Renal cortical epithelial cell (primary cell): Measurements from ENCODE around the gene EML3. TPM values are rescaled to one million over a fixed set of nuclear protein-coding genes. Genes with fewer than 3 reads are reported as not detected.
"Not testable (repeated sequence)": the region's sequence is repeated elsewhere in the genome, so short reads cannot be mapped to it uniquely, and the experiment has no call there.

Experiments
- DNase-seq: peaks from one replicate; pipeline ENCODE4 v3.0.0-alpha.2; 2011; ENCODE audit warnings: low read depth
- total RNA-seq: library from RNA; depleted of rRNA; stranded (reverse); fragments of >200 nt; gene quantifications from 2 replicates; pipeline ENCODE4 v1.2.3, GENCODE V29; 2014

The EML3 gene
- total RNA-seq, 1 donor from 2014 or later: 29.7 TPM

GRCh38 chr11:62571493-62571892 is 41.1 kb downstream of the EML3 start:
- DNase-seq: not testable (repeated sequence)

DNA sequence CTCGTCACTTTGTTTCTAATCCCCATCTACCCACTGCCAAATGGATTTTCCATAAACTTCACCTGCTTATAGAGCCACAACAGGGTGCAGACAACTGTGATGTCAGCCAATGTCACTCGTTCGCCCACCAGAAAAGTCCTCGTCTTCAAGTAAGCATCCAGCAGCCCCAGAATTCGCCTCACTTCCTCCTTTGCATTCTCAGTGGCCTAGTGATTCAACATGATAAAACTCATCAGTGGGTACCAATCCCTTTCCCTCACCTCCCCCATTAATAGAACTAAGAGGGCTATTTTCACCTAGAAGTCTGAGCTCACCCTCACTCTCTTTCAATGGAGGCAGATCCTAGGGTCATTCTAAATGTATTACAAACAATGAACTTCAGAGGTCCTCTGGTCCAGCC is 41.7 kb downstream of the EML3 start:
- DNase-seq: not testable (repeated sequence)

- DNase-seq: no peak
These were observed 43.0 kb downstream of the EML3 start for GRCh38 chr11:62569611-62570010.

DNA sequence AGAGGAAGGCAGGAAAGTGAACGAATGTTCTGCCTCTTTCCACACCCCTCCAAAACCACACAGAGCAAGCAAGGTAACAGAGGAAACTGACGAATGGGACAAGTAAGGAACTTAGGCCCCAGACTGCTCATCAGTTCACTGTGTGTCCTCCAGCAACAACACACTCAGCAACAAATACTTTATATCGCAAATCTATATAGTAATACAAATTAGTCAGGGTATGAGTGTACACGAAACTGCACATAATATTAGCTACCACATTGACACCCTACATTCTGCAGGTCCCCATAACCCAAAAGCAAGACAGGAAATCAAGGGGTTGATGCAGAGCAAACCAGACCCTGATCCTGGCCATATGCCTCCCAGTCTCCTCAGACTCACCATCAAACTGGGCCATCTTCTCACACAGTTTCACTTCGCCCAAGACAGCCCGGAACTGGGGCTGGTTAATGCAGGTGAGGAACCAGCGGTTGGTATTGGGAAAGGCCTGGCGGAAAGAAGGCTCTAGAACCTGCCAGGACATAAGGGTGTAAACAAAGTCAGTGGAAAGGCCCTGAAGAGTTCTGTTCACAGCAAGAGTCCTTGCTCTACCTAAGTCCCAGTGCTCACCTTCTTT is 45.4 kb downstream of the EML3 start:
- DNase-seq: no peak

- DNase-seq: no peak
These were observed 46.3 kb downstream of the EML3 start for GRCh38 chr11:62566247-62566646.

DNA sequence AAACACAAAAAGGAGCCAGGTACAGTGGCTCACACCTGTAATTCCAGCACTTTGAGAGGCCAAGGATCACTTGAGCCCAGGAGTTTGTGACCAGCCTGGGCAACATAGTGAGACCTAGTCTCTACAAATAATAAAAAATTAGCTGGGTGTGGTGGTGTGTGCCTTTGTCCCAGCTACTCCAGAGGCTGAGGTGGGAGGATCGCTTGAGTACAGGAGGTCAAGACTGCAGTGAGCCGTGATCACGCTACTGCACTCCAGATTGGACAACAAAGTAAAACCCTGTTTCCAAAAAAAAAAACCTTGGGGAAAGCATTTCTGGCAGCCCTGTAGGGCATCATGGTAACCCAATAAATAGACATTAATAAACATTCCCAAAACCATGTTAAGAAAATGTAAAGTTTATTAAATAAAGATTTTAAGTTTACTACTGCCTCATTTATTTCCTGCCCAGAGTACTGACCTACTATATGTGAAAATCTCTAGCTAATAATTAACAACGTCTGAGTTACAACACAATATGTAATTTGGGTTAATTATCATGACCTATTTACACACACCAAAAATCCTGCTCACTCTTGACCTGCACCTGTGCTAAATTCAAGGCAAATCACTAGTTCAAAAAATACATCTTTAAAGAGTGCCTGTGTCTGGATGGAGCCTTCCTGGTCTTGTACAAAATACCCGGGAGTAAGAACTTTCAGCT is 47.3 kb downstream of the EML3 start:
- no peak for DNase-seq

GRCh38 chr11:62561677-62562230 is 50.8 kb downstream of the EML3 start:
- DNase-seq: not testable (repeated sequence)

DNA sequence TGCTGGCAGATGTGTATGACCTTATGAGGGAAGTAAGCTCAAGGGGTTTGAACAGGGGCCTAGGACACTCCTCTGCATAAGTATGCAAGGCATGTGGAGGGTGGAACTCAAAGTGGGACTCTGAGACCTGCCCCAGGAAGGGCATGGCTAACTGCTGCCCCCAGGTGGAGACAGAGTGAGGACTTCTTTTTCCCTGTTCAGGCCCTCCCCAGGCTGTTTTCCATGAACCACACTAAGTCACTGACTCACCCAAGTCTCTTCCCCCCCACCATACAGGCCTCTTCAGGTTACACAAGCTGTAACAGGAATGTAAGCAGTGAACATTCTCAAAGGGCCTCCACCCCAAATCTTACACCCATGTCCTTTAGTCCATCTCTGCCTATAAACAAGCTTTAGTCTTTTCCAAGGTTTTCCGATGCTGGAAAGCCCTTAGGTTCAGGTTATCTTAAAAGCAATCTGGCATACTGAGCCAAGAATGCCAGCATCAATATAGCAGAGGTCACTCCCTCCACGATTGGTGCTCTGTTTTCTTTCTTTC is 51.9 kb downstream of the EML3 start:
- peak; percentile 97 for DNase-seq

GRCh38 chr11:62559626-62560025 is 52.9 kb downstream of the EML3 start:
- not testable (repeated sequence) for DNase-seq

- DNase-seq: no peak
These were observed 53.4 kb downstream of the EML3 start for GRCh38 chr11:62559204-62559603.

- no peak for DNase-seq
These were observed 53.9 kb downstream of the EML3 start for GRCh38 chr11:62558669-62559068.

- no peak for DNase-seq
These were observed 55.5 kb downstream of the EML3 start for GRCh38 chr11:62556875-62557631.

GRCh38 chr11:62556108-62556874 is 56.3 kb downstream of the EML3 start:
- peak; percentile 95 for DNase-seq

GRCh38 chr11:62555464-62556107 is 57.0 kb downstream of the EML3 start:
- DNase-seq: peak; percentile 54

DNA sequence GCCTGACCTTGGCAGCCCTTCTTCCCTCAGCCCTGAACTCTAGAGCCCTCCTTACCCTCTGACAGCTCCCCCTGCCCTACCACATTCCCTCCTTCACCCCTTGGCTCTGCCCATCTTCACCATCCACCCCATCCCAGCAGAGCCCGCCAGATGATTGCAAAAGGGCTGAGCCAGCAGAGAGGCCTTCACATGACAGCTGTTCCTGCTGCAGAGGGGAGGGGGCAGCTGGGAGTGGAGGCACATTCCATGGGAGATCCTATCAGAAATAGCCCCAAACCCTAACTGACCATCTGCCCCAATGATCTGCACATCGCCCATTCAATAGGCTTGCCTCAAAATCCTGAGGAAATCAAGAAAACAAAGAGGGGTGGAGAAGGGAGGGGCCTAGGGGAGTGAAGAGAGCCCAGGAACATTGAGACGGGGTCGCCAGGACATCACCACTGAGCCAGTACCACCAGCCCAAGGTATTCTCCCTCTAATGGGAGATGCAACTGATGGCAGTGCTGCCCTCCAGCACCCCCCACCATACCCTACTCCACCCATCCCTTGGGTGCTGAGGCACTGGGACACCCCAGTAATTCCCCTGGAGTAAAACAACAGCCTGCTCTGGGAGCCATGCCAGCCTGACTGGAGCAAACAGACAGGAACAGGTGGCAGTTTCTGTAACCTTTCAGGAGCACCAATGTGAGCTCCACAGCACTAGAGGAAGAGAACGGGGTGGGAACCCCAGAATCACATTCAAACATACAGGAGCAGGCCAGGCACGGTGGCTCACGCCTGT is 58.0 kb downstream of the EML3 start:
- DNase-seq: no peak

DNA sequence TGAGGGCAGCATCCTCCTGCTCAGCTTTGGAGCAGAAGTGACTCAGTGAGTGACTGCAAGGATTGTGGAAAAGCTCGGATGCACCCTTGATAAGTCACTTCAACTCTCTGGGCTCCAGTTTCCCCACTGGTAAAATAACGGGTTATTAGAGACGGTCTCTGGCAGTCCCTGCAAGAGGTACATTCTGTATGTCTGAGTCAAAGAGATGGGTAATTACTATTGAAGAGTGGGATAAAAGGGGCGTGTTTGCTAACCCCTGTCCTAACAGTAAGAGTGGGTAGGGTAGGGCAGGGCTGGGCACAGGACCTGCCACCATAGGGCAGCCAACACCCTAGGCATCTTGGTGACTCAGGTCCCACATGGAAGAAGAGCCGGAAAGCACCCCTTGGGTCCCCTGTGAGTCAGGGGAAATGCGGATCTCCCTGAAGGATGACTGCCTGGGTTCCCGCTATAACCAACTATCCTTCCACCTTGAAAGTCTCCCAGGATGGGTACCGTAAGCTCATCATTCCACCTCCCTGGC is 58.7 kb downstream of the EML3 start:
- peak; percentile 88 for DNase-seq

- DNase-seq: peak; percentile 98
These were observed 59.3 kb downstream of the EML3 start for GRCh38 chr11:62553080-62553838.

DNA sequence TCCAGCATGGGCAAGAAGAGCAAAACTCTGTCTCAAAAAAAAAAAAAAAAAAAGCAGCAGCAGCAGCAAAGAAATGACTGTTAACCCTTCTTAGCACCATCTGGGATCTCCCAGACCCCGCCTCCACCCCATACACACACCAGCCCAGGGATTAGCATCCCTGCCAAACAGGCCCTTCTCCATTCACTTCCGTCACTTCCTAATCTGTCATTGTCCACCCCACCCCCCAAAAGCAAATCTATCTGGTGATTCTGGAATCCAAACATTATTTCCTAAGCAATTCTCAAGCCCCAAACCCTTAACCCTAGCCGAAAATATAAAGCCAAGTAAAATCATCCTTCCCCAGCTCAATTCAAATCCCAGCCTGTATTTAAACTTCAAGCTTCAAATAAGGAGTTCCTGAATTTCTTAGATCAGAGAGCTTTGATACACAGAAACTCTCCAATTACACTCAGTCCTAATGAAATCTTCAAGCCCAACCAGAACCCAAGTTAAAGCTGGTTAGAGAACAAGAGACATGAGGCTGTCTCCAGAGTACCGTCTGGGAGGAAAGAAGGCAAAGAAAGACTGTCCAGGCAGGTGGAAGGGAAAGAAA is 60.0 kb downstream of the EML3 start:
- DNase-seq: no peak
